ENCODE results near the gene FNIP2.

- TF ChIP-seq EZH2 (IDR thresholded peaks at IDR 0.05; ENCODE audit: borderline replicate concordance, insufficient read depth, low read depth, low read length, poor library complexity, severe bottlenecking) (no peak), CTCF (IDR thresholded peaks at IDR 0.05) (no peak)
Measured at GRCh38 chr4:158721680-158722079, 47.1 kb upstream of the FNIP2 start.
